Hematopoietic multipotent progenitor cell treated with erythropoietin and hydrocortisone succinate and interleukin-3 and kit ligand, for 17 days (in vitro differentiated cells): Measurements from ENCODE around the gene PRTG.
"Not testable (repeated sequence)": the region's sequence is repeated elsewhere in the genome, so short reads cannot be mapped to it uniquely, and the experiment has no call there.

ENCODE experiments used
- DNase-seq: peaks from one replicate; pipeline ENCODE4 v3.0.0-alpha.2; 2015; ENCODE audit warnings: low spot score

The PRTG gene

GRCh38 chr15:55742927-55743728, at the start of gene PRTG:
Gene PRTG (minus strand): TSS chr15:55743152. CDS start chr15:55742931, 221 bp downstream.
- DNase-seq, result no peak

- no peak for DNase-seq
Measured at GRCh38 chr15:55791551-55792400, 48.8 kb upstream of the PRTG start.

- DNase-seq, result peak; percentile 40
Measured at GRCh38 chr15:55789066-55789660, 46.2 kb upstream of the PRTG start.

- DNase-seq, result no peak
Measured at GRCh38 chr15:55786341-55786740, 43.4 kb upstream of the PRTG start.

GRCh38 chr15:55785593-55785992, 42.6 kb upstream of the PRTG start:
- not testable (repeated sequence) for DNase-seq

GRCh38 chr15:55784286-55784685, 41.3 kb upstream of the PRTG start:
- DNase-seq, result no peak

GRCh38 chr15:55782901-55783300, 39.9 kb upstream of the PRTG start:
- DNase-seq, result no peak

- DNase-seq, result no peak
Measured at GRCh38 chr15:55780292-55780691, 37.3 kb upstream of the PRTG start.

GRCh38 chr15:55778932-55779331, 36.0 kb upstream of the PRTG start:
- DNase-seq, result no peak

GRCh38 chr15:55775316-55775715, 32.4 kb upstream of the PRTG start:
- no peak for DNase-seq

- DNase-seq, result no peak
Measured at GRCh38 chr15:55774113-55774970, 31.4 kb upstream of the PRTG start.

- no peak for DNase-seq
Measured at GRCh38 chr15:55770806-55771205, 27.9 kb upstream of the PRTG start.

GRCh38 chr15:55770261-55770660, 27.3 kb upstream of the PRTG start:
- no peak for DNase-seq

- DNase-seq, result no peak
Measured at GRCh38 chr15:55768670-55769185, 25.8 kb upstream of the PRTG start.

GRCh38 chr15:55766676-55767075, 23.7 kb upstream of the PRTG start:
- DNase-seq, result no peak

- no peak for DNase-seq
Measured at GRCh38 chr15:55764398-55764797, 21.4 kb upstream of the PRTG start.

GRCh38 chr15:55758580-55758986, 15.6 kb upstream of the PRTG start:
- no peak for DNase-seq

- not testable (repeated sequence) for DNase-seq
Measured at GRCh38 chr15:55753433-55753832, 10.5 kb upstream of the PRTG start.

- no peak for DNase-seq
Measured at GRCh38 chr15:55750706-55751105, 7.8 kb upstream of the PRTG start.

GRCh38 chr15:55743729-55744655, 1.0 kb upstream of the PRTG start:
- no peak for DNase-seq
